ENCODE results near the gene FRAS1. TPM values are rescaled to one million over a fixed set of nuclear protein-coding genes. Genes with fewer than 3 reads are reported as not detected.

Gene FRAS1
- total RNA-seq, 2 donors from 2014 or later: 2.1 to 4.0 TPM

- H3K4me3 ChIP-seq: no peak overlapping the region
- intact Hi-C loops (cut with DNase I): no loop called here
- no peaks in the 10 kb centered on the region for H3K27me3 ChIP-seq
- no peak for TF ChIP-seq CTCF (IDR thresholded peaks at IDR 0.05)
- no peak overlapping the region for H3K9ac ChIP-seq (ENCODE audit: low read depth in 2 of 2, low read length in 2 of 2)
- H3K9me3 ChIP-seq: no peaks in the 10 kb centered on the region
- H3K27ac ChIP-seq: no peak overlapping the region
- H3K36me3 ChIP-seq: no peaks in the 10 kb centered on the region
- no peak for DNase-seq
- H3K4me1 ChIP-seq: peaks cover 6% of the 10 kb centered on the region
These were observed 321.9 kb downstream of the FRAS1 start for GRCh38 chr4:78379040-78379439.

GRCh38 chr4:78379991-78380729, 323.0 kb downstream of the FRAS1 start:
- no peaks in the 10 kb centered on the region for H3K27me3 ChIP-seq
- no peak overlapping the region for H3K27ac ChIP-seq
- no peak overlapping the region for H3K4me3 ChIP-seq
- no peaks in the 10 kb centered on the region for H3K9me3 ChIP-seq
- TF ChIP-seq CTCF (IDR thresholded peaks at IDR 0.05): no peak
- H3K4me1 ChIP-seq: peaks cover 6% of the 10 kb centered on the region
- no peak overlapping the region for H3K9ac ChIP-seq (ENCODE audit: low read depth in 2 of 2, low read length in 2 of 2)
- intact Hi-C loops (cut with DNase I): no loop called here
- DNase-seq: peak; percentile 73
- no peaks in the 10 kb centered on the region for H3K36me3 ChIP-seq

GRCh38 chr4:78386679-78387078, 329.6 kb downstream of the FRAS1 start:
- intact Hi-C loops (cut with DNase I): no loop called here
- no peaks in the 10 kb centered on the region for H3K36me3 ChIP-seq
- no peaks in the 10 kb centered on the region for H3K27me3 ChIP-seq
- no peak for TF ChIP-seq CTCF (IDR thresholded peaks at IDR 0.05)
- no peak for DNase-seq
- no peak overlapping the region for H3K27ac ChIP-seq
- H3K4me1 ChIP-seq: no peaks in the 10 kb centered on the region
- H3K9me3 ChIP-seq: no peaks in the 10 kb centered on the region
- H3K9ac ChIP-seq (ENCODE audit: low read depth in 2 of 2, low read length in 2 of 2): no peak overlapping the region
- H3K4me3 ChIP-seq: no peak overlapping the region

GRCh38 chr4:78395642-78396041, 338.5 kb downstream of the FRAS1 start:
- DNase-seq: no peak
- Histone ChIP-seq H3K4me1 (no peaks in the 10 kb centered on the region), H3K4me3 (no peak overlapping the region), H3K36me3 (no peaks in the 10 kb centered on the region), H3K27me3 (no peaks in the 10 kb centered on the region), H3K27ac (no peak overlapping the region), H3K9ac (ENCODE audit: low read depth in 2 of 2, low read length in 2 of 2) (no peak overlapping the region), H3K9me3 (no peaks in the 10 kb centered on the region)
- intact Hi-C loops (cut with DNase I): no loop called here
- TF ChIP-seq CTCF (IDR thresholded peaks at IDR 0.05): no peak

GRCh38 chr4:78396613-78397291, 339.6 kb downstream of the FRAS1 start:
- Histone ChIP-seq H3K36me3 (no peaks in the 10 kb centered on the region), H3K9ac (ENCODE audit: low read depth in 2 of 2, low read length in 2 of 2) (no peak overlapping the region), H3K27me3 (no peaks in the 10 kb centered on the region), H3K4me1 (no peaks in the 10 kb centered on the region), H3K9me3 (no peaks in the 10 kb centered on the region), H3K27ac (no peak overlapping the region), H3K4me3 (no peak overlapping the region)
- no peak for DNase-seq
- no peak for TF ChIP-seq CTCF (IDR thresholded peaks at IDR 0.05)
- intact Hi-C loops (cut with DNase I): no loop called here
